ENCODE measurements around the gene LYPD6B.

- TF ChIP-seq CTCF (IDR thresholded peaks at IDR 0.05; ENCODE audit: insufficient read depth, low read length, poor library complexity, severe bottlenecking) (no peak), EZH2phosphoT487 (conservative IDR thresholded peaks at IDR 0.05; ENCODE audit: low read length) (no peak)
Observed at GRCh38 chr2:149061133-149061745, 22.7 kb downstream of the LYPD6B start.
